Spleen (tissue), 11 donors: ENCODE results near the gene WDR59. TPM values are rescaled to one million over a fixed set of nuclear protein-coding genes. Genes with fewer than 3 reads are reported as not detected.
A peak's percentile ranks its signal among the peaks of the same experiment; 100 is the strongest.

Experiments used
- DNase-seq: peaks from one replicate; pipeline ENCODE4 v3.0.0-alpha.2; 2020
- H3K27ac ChIP-seq, 8 donors: fragments of 200-600 bp; sonication (generic) in 7 of 8; 1 replicate in 4 of 8; 2 replicates in 4 of 8; pipeline versions ENCODE4 v1.5.0 to v1.8.0; 2016 to 2021; ENCODE audit warnings: inconsistent platforms in 4 of 8, mild to moderate bottlenecking in 4 of 8, moderate library complexity in 1 of 8
- H3K27me3 ChIP-seq, 7 donors: fragments of 200-600 bp; sonication (generic) in 6 of 7; replicated peaks in 1 of 7; 1 replicate in 4 of 7; 2 replicates in 3 of 7; pipeline versions ENCODE4 v1.5.0 to v1.8.0; 2016 to 2021; ENCODE audit warnings: inconsistent platforms in 3 of 7, mild to moderate bottlenecking in 1 of 7
- H3K36me3 ChIP-seq, 6 donors: fragments of 200-600 bp; sonication (generic) in 5 of 6; 1 replicate in 4 of 6; 2 replicates in 2 of 6; pipeline versions ENCODE4 v1.5.0 to v1.8.0; 2016 to 2021; ENCODE audit warnings: inconsistent platforms in 2 of 6
- H3K4me1 ChIP-seq, 6 donors: fragments of 200-600 bp; sonication (generic) in 5 of 6; 1 replicate in 3 of 6; 2 replicates in 3 of 6; pipeline versions ENCODE4 v1.5.0 to v1.8.0; 2016 to 2021; ENCODE audit warnings: inconsistent platforms in 3 of 6
- H3K4me3 ChIP-seq, 8 donors: fragments of 200-600 bp; sonication (generic) in 7 of 8; 1 replicate in 4 of 8; 2 replicates in 4 of 8; pipeline versions ENCODE4 v1.5.0 to v1.8.0; 2016 to 2021; ENCODE audit warnings: inconsistent platforms in 4 of 8, mild to moderate bottlenecking in 4 of 8, moderate library complexity in 2 of 8
- H3K9me3 ChIP-seq, 8 donors: fragments of 200-600 bp; sonication (generic) in 7 of 8; 1 replicate in 4 of 8; 2 replicates in 4 of 8; pipeline versions ENCODE4 v1.5.0 to v1.8.0; 2016 to 2021; ENCODE audit warnings: inconsistent platforms in 4 of 8
- CTCF ChIP-seq, 11 experiments: fragments of 200-600 bp in 7 of 11; fragments of 450-650 bp in 4 of 11; sonication (generic) in 4 of 11; IDR thresholded peaks in 8 of 11; conservative IDR thresholded peaks in 3 of 11; 1 replicate in 7 of 11; 2 replicates in 4 of 11; pipeline versions ENCODE4 v1.4.0 to v1.8.0; 2016 to 2021; ENCODE audit warnings: antibody characterized with exemption in 11 of 11, inconsistent platforms in 4 of 11, mild to moderate bottlenecking in 1 of 11
- POLR2A ChIP-seq, 3 donors: fragments of 450-650 bp; IDR thresholded peaks; one replicate each; pipeline ENCODE4 v1.5.1; 2017; ENCODE audit warnings: antibody characterized with exemption in 3 of 3, mild to moderate bottlenecking in 1 of 3
- POLR2AphosphoS5 ChIP-seq, 3 donors: sonication (generic); formaldehyde crosslinking; IDR thresholded peaks; one replicate each; pipeline ENCODE4 v1.5.1; 2017; ENCODE audit warnings: antibody characterized with exemption in 3 of 3
- WGBS, 5 donors: extraction: QIAGEN DNeasy Blood & Tissue Kit in 3 of 5; methylation state at CpG; one replicate each; pipeline versions ENCODE4 v1.1.5 to v1.1.7; 2013 to 2018; 5-methylcytosine and 5-hydroxymethylcytosine counted together
- intact Hi-C: fragments of 100-400 bp; cut with DNase I; formaldehyde crosslinking; loops from one replicate; pipeline ENCODE4 v1.15.0; 2023; ENCODE audit warnings: low total_unique reads
- polyA plus RNA-seq, 3 donors: library from polyadenylated mRNA; stranded (reverse); fragments of 200-250 nt; gene quantifications; one replicate each; pipeline ENCODE4 v1.2.1, GENCODE V29; 2013
- total RNA-seq, 7 donors: library from RNA; depleted of rRNA in 3 of 7; stranded (reverse); fragments of >200 nt in 3 of 7; fragmentation: NEBNext Ultra II Directional in 4 of 7; extraction: Animal tissue kit (Norgen Biotek cat#: 25700) in 4 of 7; gene quantifications; one replicate each; pipeline versions ENCODE4 v1.1.0 to v1.2.1, GENCODE V29; 2016 to 2021
- donor health status: healthy with polysubstance abuse.
- donor health status: DM: no; HTN: no; CAD: no; lungs with moderate emphysema.
- donor health status: DM: no; HTN: no; CAD: no.
- donor health status: Bipolar disorder and iron deficiency.
- donor health status: healthy.
- donor health status: DM: no; HTN: no; CAD: no.
- donor health status: DM: yes; HTN: yes; CAD: no.

WDR59 gene
- total and polyA plus RNA-seq, 10 donors, result 18.1 to 76.7 (median 46.4) TPM

- no peak overlapping the region for H3K27ac ChIP-seq
- WGBS, 5 donors, result 10 to 32% (median 16%) methylated on average over 12 to 15 of the region's 15 CpGs
- intact Hi-C loops, result no loop called here
Observed at GRCh38 chr16:75000481-75001081, 15.7 kb upstream of the WDR59 start.

DNA sequence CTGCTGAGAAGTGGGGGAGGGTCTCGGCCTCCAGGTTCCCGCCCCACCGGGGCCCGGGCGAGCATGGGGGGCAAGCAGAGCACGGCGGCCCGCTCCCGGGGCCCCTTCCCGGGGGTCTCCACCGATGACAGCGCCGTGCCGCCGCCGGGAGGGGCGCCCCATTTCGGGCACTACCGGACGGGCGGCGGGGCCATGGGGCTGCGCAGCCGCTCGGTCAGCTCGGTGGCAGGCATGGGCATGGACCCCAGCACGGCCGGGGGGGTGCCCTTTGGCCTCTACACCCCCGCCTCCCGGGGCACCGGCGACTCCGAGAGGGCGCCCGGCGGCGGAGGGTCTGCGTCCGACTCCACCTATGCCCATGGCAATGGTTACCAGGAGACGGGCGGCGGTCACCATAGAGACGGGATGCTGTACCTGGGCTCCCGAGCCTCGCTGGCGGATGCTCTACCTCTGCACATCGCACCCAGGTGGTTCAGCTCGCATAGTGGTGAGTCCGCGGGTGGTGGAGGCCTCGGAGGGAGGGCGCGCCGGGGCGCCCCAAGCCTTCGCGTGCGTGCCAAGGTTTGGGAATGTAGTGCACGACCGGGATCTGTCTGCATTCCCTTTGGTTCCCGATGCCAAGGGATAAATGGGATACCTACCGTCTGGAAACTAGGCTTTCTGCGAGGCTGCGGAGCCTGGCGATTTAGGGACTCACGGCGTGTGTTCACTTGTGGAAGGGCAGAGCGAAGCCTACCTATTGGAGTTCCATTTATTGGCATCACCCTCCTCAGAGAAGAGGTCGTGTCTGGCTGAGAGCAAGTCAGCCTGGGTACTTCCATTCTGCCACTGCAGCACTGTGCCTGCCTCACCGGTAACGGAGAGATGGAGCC, 14.9 kb upstream of the WDR59 start:
- intact Hi-C loops, result loop anchor here (2.0 kb wide), 1 partner anchor 107 kb away; no protein-coding TSS in a partner anchor
- TF ChIP-seq POLR2AphosphoS5 (IDR thresholded peaks at IDR 0.05), result peak in 1 of 3 donors; percentile 35
- TF ChIP-seq CTCF (IDR thresholded peaks at IDR 0.05 in 8 of 11, conservative IDR thresholded peaks at IDR 0.05 in 3 of 11), result no peak
- Histone ChIP-seq H3K4me3 (peak overlapping the region; percentile 51 to 85 (median 66)), H3K4me1 (peaks cover 13 to 47% (median 27%) of the 10 kb centered on the region in 6 donors), H3K9me3 (no peaks in the 10 kb centered on the region), H3K36me3 (no peaks in the 10 kb centered on the region), H3K27me3 (peaks cover 0 to 39% (median 17%) of the 10 kb centered on the region in 7 donors), H3K27ac (peak overlapping the region in 6 of 8 donors; percentile 44 to 83 (median 66))
- DNase-seq, result peak; percentile 91
- 1 to 2% (median 2%) methylated on average over 20 to 71 of the region's 71 CpGs for WGBS, 5 donors

More at GRCh38 chr16:75000481-75001081, 15.7 kb upstream of the WDR59 start:
- H3K9me3 ChIP-seq, result no peaks in the 10 kb centered on the region
- no peaks in the 10 kb centered on the region for H3K36me3 ChIP-seq
- DNase-seq, result no peak
- TF ChIP-seq CTCF (IDR thresholded peaks at IDR 0.05 in 8 of 11, conservative IDR thresholded peaks at IDR 0.05 in 3 of 11), result no peak
- TF ChIP-seq POLR2AphosphoS5 (IDR thresholded peaks at IDR 0.05), result no peak
- no peak for TF ChIP-seq POLR2A (IDR thresholded peaks at IDR 0.05)
- peak overlapping the region; percentile 51 to 85 (median 66) for H3K4me3 ChIP-seq
- peaks cover 0 to 32% (median 17%) of the 10 kb centered on the region in 7 donors for H3K27me3 ChIP-seq
- peaks cover 13 to 47% (median 27%) of the 10 kb centered on the region in 6 donors for H3K4me1 ChIP-seq

- Histone ChIP-seq H3K9me3 (no peaks in the 10 kb centered on the region), H3K4me1 (peaks cover 13 to 47% (median 27%) of the 10 kb centered on the region in 6 donors), H3K36me3 (no peaks in the 10 kb centered on the region), H3K27me3 (peaks cover 0 to 40% (median 17%) of the 10 kb centered on the region in 7 donors), H3K27ac (peak overlapping the region in 7 of 8 donors; percentile 26 to 83 (median 59)), H3K4me3 (peak overlapping the region; percentile 51 to 85 (median 66))
- 0 to 2% (median 1%) methylated on average over 24 to 44 of the region's 44 CpGs for WGBS, 5 donors
- TF ChIP-seq POLR2AphosphoS5 (IDR thresholded peaks at IDR 0.05) (no peak), POLR2A (IDR thresholded peaks at IDR 0.05) (no peak), CTCF (IDR thresholded peaks at IDR 0.05 in 8 of 11, conservative IDR thresholded peaks at IDR 0.05 in 3 of 11) (no peak)
- peak; percentile 85 for DNase-seq
- intact Hi-C loops, result loop anchor here (2.0 kb wide), 1 partner anchor 108 kb away; no protein-coding TSS in a partner anchor
Observed at GRCh38 chr16:74999219-74999608, 14.3 kb upstream of the WDR59 start.
